ENCODE measurements around the gene PTRH1. TPM values are rescaled to one million over a fixed set of nuclear protein-coding genes. Genes with fewer than 3 reads are reported as not detected.
A peak's percentile ranks its signal among the peaks of the same experiment; 100 is the strongest.

PTRH1 gene
- total and polyA plus RNA-seq, 2 donors from 2014 or later, result 20.5 to 41.3 TPM

GRCh38 chr9:127730262-127730661 is 14.8 kb upstream of the PTRH1 start:
- no peak overlapping the region for H3K4me3 ChIP-seq (ENCODE audit: low read length in 3 of 3)
- DNase-seq (peak in 1 of 5 donors; percentile 48), FAIRE-seq (no peak)
- no peaks in the 10 kb centered on the region for H3K9me3 ChIP-seq (ENCODE audit: control insufficient read depth in 2 of 3, insufficient read depth in 1 of 3, low read length in 3 of 3)
- no peaks in the 10 kb centered on the region for H3K27me3 ChIP-seq (ENCODE audit: control insufficient read depth, insufficient read depth, low read length)
- H3K36me3 ChIP-seq (ENCODE audit: control insufficient read depth in 2 of 3, insufficient read depth in 3 of 3, low read length in 3 of 3), result no peaks in the 10 kb centered on the region
- H3K9ac ChIP-seq (ENCODE audit: low read length in 3 of 3), result no peak overlapping the region
- intact Hi-C loops (cut with DNase I), result no loop called here
- no peak overlapping the region for H3K27ac ChIP-seq (ENCODE audit: low read depth in 2 of 2, low read length in 2 of 2)
- TF ChIP-seq, protein P1, sequence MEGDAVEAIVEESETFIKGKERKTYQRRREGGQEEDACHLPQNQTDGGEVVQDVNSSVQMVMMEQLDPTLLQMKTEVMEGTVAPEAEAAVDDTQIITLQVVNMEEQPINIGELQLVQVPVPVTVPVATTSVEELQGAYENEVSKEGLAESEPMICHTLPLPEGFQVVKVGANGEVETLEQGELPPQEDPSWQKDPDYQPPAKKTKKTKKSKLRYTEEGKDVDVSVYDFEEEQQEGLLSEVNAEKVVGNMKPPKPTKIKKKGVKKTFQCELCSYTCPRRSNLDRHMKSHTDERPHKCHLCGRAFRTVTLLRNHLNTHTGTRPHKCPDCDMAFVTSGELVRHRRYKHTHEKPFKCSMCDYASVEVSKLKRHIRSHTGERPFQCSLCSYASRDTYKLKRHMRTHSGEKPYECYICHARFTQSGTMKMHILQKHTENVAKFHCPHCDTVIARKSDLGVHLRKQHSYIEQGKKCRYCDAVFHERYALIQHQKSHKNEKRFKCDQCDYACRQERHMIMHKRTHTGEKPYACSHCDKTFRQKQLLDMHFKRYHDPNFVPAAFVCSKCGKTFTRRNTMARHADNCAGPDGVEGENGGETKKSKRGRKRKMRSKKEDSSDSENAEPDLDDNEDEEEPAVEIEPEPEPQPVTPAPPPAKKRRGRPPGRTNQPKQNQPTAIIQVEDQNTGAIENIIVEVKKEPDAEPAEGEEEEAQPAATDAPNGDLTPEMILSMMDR (IDR thresholded peaks at IDR 0.05; ENCODE audit: borderline replicate concordance, extremely low read depth, insufficient read depth), result no peak
- peaks cover 0 to 7% (median 7%) of the 10 kb centered on the region in 3 donors for H3K4me1 ChIP-seq (ENCODE audit: control insufficient read depth in 2 of 3, insufficient read depth in 2 of 3, low read depth in 1 of 3, low read length in 3 of 3)

- H3K27me3 ChIP-seq (ENCODE audit: control insufficient read depth, insufficient read depth, low read length), result no peaks in the 10 kb centered on the region
- no peak overlapping the region for H3K4me3 ChIP-seq (ENCODE audit: low read length in 3 of 3)
- intact Hi-C loops (cut with DNase I), result loop anchor here (10.0 kb wide), 1 partner anchor 135 kb away; no protein-coding TSS in a partner anchor
- H3K9me3 ChIP-seq (ENCODE audit: control insufficient read depth in 2 of 3, insufficient read depth in 1 of 3, low read length in 3 of 3), result no peaks in the 10 kb centered on the region
- H3K27ac ChIP-seq (ENCODE audit: low read depth in 2 of 2, low read length in 2 of 2), result no peak overlapping the region
- no peaks in the 10 kb centered on the region for H3K36me3 ChIP-seq (ENCODE audit: control insufficient read depth in 2 of 3, insufficient read depth in 3 of 3, low read length in 3 of 3)
- H3K9ac ChIP-seq (ENCODE audit: low read length in 3 of 3), result no peak overlapping the region
- no peak for DNase-seq
- H3K4me1 ChIP-seq (ENCODE audit: control insufficient read depth in 2 of 3, insufficient read depth in 2 of 3, low read depth in 1 of 3, low read length in 3 of 3), result peaks cover 0 to 7% (median 7%) of the 10 kb centered on the region in 3 donors
- TF ChIP-seq, protein P1 (IDR thresholded peaks at IDR 0.05; ENCODE audit: borderline replicate concordance, extremely low read depth, insufficient read depth), result no peak
- FAIRE-seq, result no peak
Observed at GRCh38 chr9:127729522-127730256, 14.2 kb upstream of the PTRH1 start.

DNA sequence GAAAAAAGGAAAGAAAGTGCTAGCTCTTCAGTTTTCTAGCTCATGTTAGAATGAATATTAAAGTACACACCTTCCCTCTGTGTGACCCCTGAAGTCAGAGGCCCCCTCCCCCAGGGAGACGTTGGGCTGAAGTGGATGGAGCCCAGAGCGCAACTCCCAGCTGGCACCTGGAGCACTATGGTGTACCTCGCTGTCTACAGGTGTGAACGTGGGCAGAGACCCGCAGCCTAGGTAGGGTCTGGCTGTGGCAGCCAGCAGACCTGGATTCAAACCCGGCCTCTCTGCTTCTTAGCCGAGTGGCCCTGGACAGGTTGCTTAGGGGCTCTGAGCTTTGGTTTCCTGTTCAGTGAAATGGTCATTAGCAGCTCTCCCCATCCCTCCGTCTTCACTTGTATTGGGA is 13.3 kb upstream of the PTRH1 start:
- no peak overlapping the region for H3K27ac ChIP-seq (ENCODE audit: low read depth in 2 of 2, low read length in 2 of 2)
- no peak overlapping the region for H3K4me3 ChIP-seq (ENCODE audit: low read length in 3 of 3)
- no peaks in the 10 kb centered on the region for H3K9me3 ChIP-seq (ENCODE audit: control insufficient read depth in 2 of 3, insufficient read depth in 1 of 3, low read length in 3 of 3)
- FAIRE-seq, result no peak
- no peaks in the 10 kb centered on the region for H3K27me3 ChIP-seq (ENCODE audit: control insufficient read depth, insufficient read depth, low read length)
- no peak overlapping the region for H3K9ac ChIP-seq (ENCODE audit: low read length in 3 of 3)
- H3K36me3 ChIP-seq (ENCODE audit: control insufficient read depth in 2 of 3, insufficient read depth in 3 of 3, low read length in 3 of 3), result no peaks in the 10 kb centered on the region
- intact Hi-C loops (cut with DNase I), result loop anchor here (10.0 kb wide), 1 partner anchor 134 kb away; no protein-coding TSS in a partner anchor
- H3K4me1 ChIP-seq (ENCODE audit: control insufficient read depth in 2 of 3, insufficient read depth in 2 of 3, low read depth in 1 of 3, low read length in 3 of 3), result peaks cover 0 to 3% (median 0%) of the 10 kb centered on the region in 3 donors
- no peak for DNase-seq
- TF ChIP-seq, protein P1 (IDR thresholded peaks at IDR 0.05; ENCODE audit: borderline replicate concordance, extremely low read depth, insufficient read depth), result no peak
